CD14-positive monocyte (primary cell): Measurements from ENCODE around the gene RREB1. TPM values are rescaled to one million over a fixed set of nuclear protein-coding genes. Genes with fewer than 3 reads are reported as not detected.

Experiments
- DNase-seq, 3 donors: peaks; one replicate each; pipeline ENCODE4 v3.0.0-alpha.2; 2011 to 2022
- H2AFZ ChIP-seq: 2 replicates; pipeline ENCODE4 v1.6.0; 2012; ENCODE audit warnings: mild to moderate bottlenecking, low read depth, low read length, inconsistent platforms; ENCODE audit not compliant: insufficient read depth, poor library complexity, severe bottlenecking
- H3K27ac ChIP-seq, 2 donors: 1 replicate in 1 of 2; 2 replicates in 1 of 2; pipeline ENCODE4 v1.5.1; 2012 to 2013; ENCODE audit warnings: low read length in 2 of 2, control low read depth in 1 of 2, inconsistent platforms in 1 of 2, low read depth in 1 of 2, mild to moderate bottlenecking in 1 of 2
- H3K27me3 ChIP-seq, 2 donors: one replicate each; pipeline versions ENCODE4 v1.6.0 to v1.6.1; 2011 to 2013; ENCODE audit warnings: low read length in 2 of 2; ENCODE audit not compliant: control insufficient read depth in 2 of 2, insufficient read depth in 2 of 2
- H3K36me3 ChIP-seq, 2 donors: replicated peaks in 1 of 2; 1 replicate in 1 of 2; 2 replicates in 1 of 2; pipeline versions ENCODE4 v1.5.1 to v1.6.1; 2012 to 2013; ENCODE audit warnings: low read length in 2 of 2, control low read depth in 1 of 2, inconsistent platforms in 1 of 2, mild to moderate bottlenecking in 1 of 2; ENCODE audit not compliant: insufficient read depth in 2 of 2, control insufficient read depth in 1 of 2
- H3K4me1 ChIP-seq, 2 donors: 1 replicate in 1 of 2; 2 replicates in 1 of 2; pipeline versions ENCODE4 v1.5.1 to v1.6.1; 2012 to 2013; ENCODE audit warnings: low read length in 2 of 2, control low read depth in 1 of 2, inconsistent platforms in 1 of 2, mild to moderate bottlenecking in 1 of 2, moderate library complexity in 1 of 2; ENCODE audit not compliant: insufficient read depth in 2 of 2, control insufficient read depth in 1 of 2
- H3K4me2 ChIP-seq: replicated peaks from 2 replicates; pipeline ENCODE3; 2012; ENCODE audit warnings: low read length, moderate library complexity, mild to moderate bottlenecking; ENCODE audit not compliant: poor library complexity, severe bottlenecking; ENCODE audit errors: extremely low read depth
- H3K4me3 ChIP-seq, 3 experiments: fragments of 200-600 bp in 1 of 3; sonication (generic) in 1 of 3; replicated peaks in 1 of 3; 1 replicate in 2 of 3; 2 replicates in 1 of 3; pipeline ENCODE4 v1.5.1; 2011 to 2013; ENCODE audit warnings: low read length in 3 of 3, mild to moderate bottlenecking in 3 of 3, control low read depth in 2 of 3, low read depth in 2 of 3, inconsistent platforms in 1 of 3, moderate library complexity in 1 of 3
- H3K79me2 ChIP-seq: 2 replicates; pipeline ENCODE4 v1.6.0; 2012; ENCODE audit warnings: mild to moderate bottlenecking, control low read depth, inconsistent platforms, low read length, moderate library complexity; ENCODE audit not compliant: insufficient read depth
- H3K9ac ChIP-seq: 2 replicates; pipeline ENCODE4 v1.6.0; 2017; ENCODE audit warnings: low read length, mild to moderate bottlenecking; ENCODE audit not compliant: insufficient read depth, poor library complexity, severe bottlenecking
- H3K9me3 ChIP-seq, 2 donors: replicated peaks in 1 of 2; 1 replicate in 1 of 2; 2 replicates in 1 of 2; pipeline versions ENCODE4 v1.5.1 to v1.6.1; 2012 to 2013; ENCODE audit warnings: low read length in 2 of 2, control low read depth in 1 of 2; ENCODE audit not compliant: control insufficient read depth in 1 of 2, insufficient read depth in 1 of 2
- H4K20me1 ChIP-seq: 2 replicates; pipeline ENCODE4 v1.6.0; 2012; ENCODE audit warnings: mild to moderate bottlenecking, low read length, control low read depth, moderate library complexity; ENCODE audit not compliant: insufficient read depth
- H3K27ac Mint-ChIP-seq, 7 donors: one replicate each; pipeline ENCODE4 v1.8.0; 2020; ENCODE audit warnings: mild to moderate bottlenecking in 7 of 7, mixed read lengths in 7 of 7, moderate library complexity in 6 of 7, inconsistent platforms in 2 of 7
- H3K27me3 Mint-ChIP-seq, 3 donors: one replicate each; pipeline ENCODE4 v1.8.0; 2021 to 2022; ENCODE audit warnings: low read depth in 3 of 3, mild to moderate bottlenecking in 3 of 3, mixed read lengths in 3 of 3, moderate library complexity in 3 of 3, inconsistent platforms in 1 of 3
- H3K36me3 Mint-ChIP-seq, 2 donors: one replicate each; pipeline ENCODE4 v1.8.0; 2020; ENCODE audit warnings: mixed read lengths in 2 of 2, inconsistent platforms in 1 of 2, mild to moderate bottlenecking in 1 of 2
- H3K4me1 Mint-ChIP-seq: one replicate; pipeline ENCODE4 v1.8.0; 2020; ENCODE audit warnings: mild to moderate bottlenecking, mixed read lengths
- H3K4me3 Mint-ChIP-seq, 2 donors: one replicate each; pipeline ENCODE4 v1.8.0; 2020; ENCODE audit warnings: mild to moderate bottlenecking in 2 of 2, mixed read lengths in 2 of 2, moderate library complexity in 1 of 2
- H3K9me3 Mint-ChIP-seq, 7 donors: one replicate each; pipeline ENCODE4 v1.8.0; 2020 to 2022; ENCODE audit warnings: mixed read lengths in 7 of 7, mild to moderate bottlenecking in 6 of 7, moderate library complexity in 6 of 7, inconsistent platforms in 2 of 7
- WGBS: methylation state at CpG from one replicate; pipeline ENCODE4 v1.1.5; 2013; ENCODE audit warnings: missing lambda C conversion rate; ENCODE audit not compliant: insufficient coverage; 5-methylcytosine and 5-hydroxymethylcytosine counted together
- intact Hi-C, 2 donors: fragments of 100-400 bp; cut with micrococcal nuclease; formaldehyde crosslinking; loops; one replicate each; pipeline versions ENCODE4 v1.15.0 to v1.15.1; 2023
- polyA plus RNA-seq, 3 donors: library from polyadenylated mRNA; depleted of rRNA in 1 of 3; unstranded in 2 of 3; stranded (reverse) in 1 of 3; fragments of 300-500 nt in 2 of 3; fragments of >200 nt in 1 of 3; fragmentation: Illumina TruSeq in 2 of 3; gene quantifications; 1 replicate in 2 of 3; 2 replicates in 1 of 3; pipeline ENCODE4 v1.2.3, GENCODE V29; 2012 to 2021
- TF ChIP-seq, protein P1 (sequence below): fragments of 200-600 bp; IDR thresholded peaks from one replicate; pipeline ENCODE4 v1.8.0; 2022; ENCODE audit warnings: antibody characterized with exemption, mild to moderate bottlenecking

Gene RREB1
- polyA plus RNA-seq, 3 donors: 2.1 to 15.3 (median 5.6) TPM

DNA sequence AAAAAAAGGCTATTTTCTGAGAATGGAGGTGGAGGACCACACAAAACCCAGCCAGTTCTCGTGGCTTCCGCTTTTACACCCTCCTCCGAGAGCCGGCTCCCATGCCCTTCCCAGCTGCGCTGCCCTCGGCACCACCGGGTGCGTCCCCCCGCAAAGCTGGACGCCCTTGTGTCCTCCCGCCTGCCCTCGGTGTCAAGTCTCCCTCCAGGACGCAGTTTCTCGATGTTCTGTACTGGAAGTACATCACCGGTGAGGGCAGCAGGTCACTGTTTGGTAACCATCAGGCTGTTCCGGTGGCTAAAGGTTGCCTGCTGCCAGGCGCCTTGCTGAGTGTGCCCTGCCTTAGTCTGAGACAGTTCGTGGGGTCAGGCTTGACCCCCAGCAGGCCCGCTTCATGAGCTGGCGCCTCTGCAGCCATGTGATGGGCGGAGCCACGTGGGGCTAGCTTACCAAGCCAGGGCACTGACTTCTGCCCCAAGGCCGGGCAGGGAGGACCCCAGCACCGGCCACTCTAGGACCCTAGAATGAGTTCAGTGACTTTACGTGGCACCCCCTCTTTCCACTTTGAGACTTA is 34.6 kb downstream of the RREB1 start:
- peaks cover 73% of the 10 kb centered on the region for H4K20me1 ChIP-seq
- no peaks in the 10 kb centered on the region for H3K9me3 Mint-ChIP-seq
- no peaks in the 10 kb centered on the region for H3K9me3 ChIP-seq
- intact Hi-C loops: loop anchor here (5.0 kb wide), 2 partner anchors 35 to 45 kb away; partner anchors contain the start of gene RREB1 (in 1 of the 2)
- H3K79me2 ChIP-seq: peaks cover 99% of the 10 kb centered on the region
- H3K36me3 Mint-ChIP-seq: peaks cover 3 to 8% of the 10 kb centered on the region in 2 donors
- H3K4me1 ChIP-seq: peaks cover 53 to 81% of the 10 kb centered on the region in 2 donors
- H2AFZ ChIP-seq: no peak overlapping the region
- TF ChIP-seq, protein P1, sequence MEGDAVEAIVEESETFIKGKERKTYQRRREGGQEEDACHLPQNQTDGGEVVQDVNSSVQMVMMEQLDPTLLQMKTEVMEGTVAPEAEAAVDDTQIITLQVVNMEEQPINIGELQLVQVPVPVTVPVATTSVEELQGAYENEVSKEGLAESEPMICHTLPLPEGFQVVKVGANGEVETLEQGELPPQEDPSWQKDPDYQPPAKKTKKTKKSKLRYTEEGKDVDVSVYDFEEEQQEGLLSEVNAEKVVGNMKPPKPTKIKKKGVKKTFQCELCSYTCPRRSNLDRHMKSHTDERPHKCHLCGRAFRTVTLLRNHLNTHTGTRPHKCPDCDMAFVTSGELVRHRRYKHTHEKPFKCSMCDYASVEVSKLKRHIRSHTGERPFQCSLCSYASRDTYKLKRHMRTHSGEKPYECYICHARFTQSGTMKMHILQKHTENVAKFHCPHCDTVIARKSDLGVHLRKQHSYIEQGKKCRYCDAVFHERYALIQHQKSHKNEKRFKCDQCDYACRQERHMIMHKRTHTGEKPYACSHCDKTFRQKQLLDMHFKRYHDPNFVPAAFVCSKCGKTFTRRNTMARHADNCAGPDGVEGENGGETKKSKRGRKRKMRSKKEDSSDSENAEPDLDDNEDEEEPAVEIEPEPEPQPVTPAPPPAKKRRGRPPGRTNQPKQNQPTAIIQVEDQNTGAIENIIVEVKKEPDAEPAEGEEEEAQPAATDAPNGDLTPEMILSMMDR: no peak
- 96% methylated on average over 25 of the region's 25 CpGs for WGBS
- no peak for DNase-seq
- no peak overlapping the region for H3K4me3 Mint-ChIP-seq
- H3K9ac ChIP-seq: no peak overlapping the region
- H3K4me3 ChIP-seq: no peak overlapping the region
- H3K27ac Mint-ChIP-seq: peak overlapping the region in 4 of 7 donors; percentile 35 to 95 (median 55)
- peaks cover 0 to 2% (median 0%) of the 10 kb centered on the region in 3 donors for H3K27me3 Mint-ChIP-seq
- peaks cover 73% of the 10 kb centered on the region for H3K4me1 Mint-ChIP-seq
- no peaks in the 10 kb centered on the region for H3K27me3 ChIP-seq
- H3K4me2 ChIP-seq: no peak overlapping the region
- H3K36me3 ChIP-seq: no peaks in the 10 kb centered on the region
- no peak overlapping the region for H3K27ac ChIP-seq

DNA sequence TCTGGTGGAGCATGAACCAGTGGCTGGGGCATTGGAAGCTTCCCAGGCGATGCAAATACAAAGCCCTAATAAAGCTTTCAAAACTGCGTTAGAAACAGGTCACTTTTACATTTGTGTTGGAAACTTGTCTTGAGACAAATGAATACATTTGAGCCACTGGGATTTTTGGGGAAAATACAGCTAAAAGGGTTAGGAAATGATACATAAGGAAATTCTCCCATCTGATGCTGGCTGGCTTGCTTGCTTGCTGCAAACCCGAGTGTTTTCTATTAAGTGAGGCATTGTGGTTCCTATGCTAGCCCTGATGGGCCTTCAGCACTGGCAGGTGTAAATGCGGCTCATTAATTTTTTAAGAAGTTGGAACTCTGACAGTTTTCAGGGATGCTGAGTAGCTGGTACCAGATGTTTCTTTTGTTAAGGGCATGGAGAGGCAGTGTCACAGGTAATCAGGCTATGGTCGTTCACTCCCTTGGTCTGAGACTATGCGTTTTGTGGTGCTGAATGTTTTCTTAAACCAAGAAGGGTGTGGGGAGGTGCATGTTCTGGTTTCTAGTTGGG is 35.2 kb downstream of the RREB1 start:
- peak overlapping the region in 1 of 2 donors; percentile 37 for H3K27ac ChIP-seq
- peaks cover 3 to 9% of the 10 kb centered on the region in 2 donors for H3K36me3 Mint-ChIP-seq
- TF ChIP-seq, protein P1: no peak
- H3K4me3 ChIP-seq: no peak overlapping the region
- peaks cover 49 to 81% of the 10 kb centered on the region in 2 donors for H3K4me1 ChIP-seq
- WGBS: 85% methylated on average over 6 of the region's 6 CpGs
- H4K20me1 ChIP-seq: peaks cover 73% of the 10 kb centered on the region
- no peaks in the 10 kb centered on the region for H3K9me3 Mint-ChIP-seq
- H3K79me2 ChIP-seq: peaks cover 99% of the 10 kb centered on the region
- no peaks in the 10 kb centered on the region for H3K36me3 ChIP-seq
- H2AFZ ChIP-seq: no peak overlapping the region
- H3K9ac ChIP-seq: no peak overlapping the region
- peaks cover 73% of the 10 kb centered on the region for H3K4me1 Mint-ChIP-seq
- H3K27me3 ChIP-seq: no peaks in the 10 kb centered on the region
- no peaks in the 10 kb centered on the region for H3K9me3 ChIP-seq
- DNase-seq: no peak
- H3K4me3 Mint-ChIP-seq: no peak overlapping the region
- H3K4me2 ChIP-seq: no peak overlapping the region
- peaks cover 0 to 2% (median 0%) of the 10 kb centered on the region in 3 donors for H3K27me3 Mint-ChIP-seq
- peak overlapping the region in 6 of 7 donors; percentile 12 to 76 (median 35) for H3K27ac Mint-ChIP-seq
- intact Hi-C loops: loop anchor here (5.0 kb wide), 2 partner anchors 36 to 44 kb away; partner anchors contain the start of gene RREB1 (in 1 of the 2)
